Fibroblast of gingiva (primary cell): ENCODE data around the gene CEP85L.

Source experiments
- DNase-seq: peaks from one replicate; pipeline ENCODE4 v3.0.0-alpha.2; 2011; ENCODE audit warnings: low read depth

Gene CEP85L

GRCh38 chr6:118579786-118580185 lies 71.6 kb downstream of the CEP85L start:
- DNase-seq: no peak

GRCh38 chr6:118578617-118579016 lies 72.8 kb downstream of the CEP85L start:
- DNase-seq: no peak

- no peak for DNase-seq
These were observed 73.4 kb downstream of the CEP85L start for GRCh38 chr6:118577972-118578371.

GRCh38 chr6:118574051-118574865 lies 77.1 kb downstream of the CEP85L start:
- DNase-seq: no peak

- no peak for DNase-seq
These were observed 80.3 kb downstream of the CEP85L start for GRCh38 chr6:118571121-118571520.

- DNase-seq: no peak
These were observed 81.9 kb downstream of the CEP85L start for GRCh38 chr6:118569498-118569897.

- no peak for DNase-seq
These were observed 83.4 kb downstream of the CEP85L start for GRCh38 chr6:118567974-118568373.

- no peak for DNase-seq
These were observed 86.0 kb downstream of the CEP85L start for GRCh38 chr6:118565311-118565960.

GRCh38 chr6:118562959-118563358 lies 88.4 kb downstream of the CEP85L start:
- peak; percentile 11 for DNase-seq

GRCh38 chr6:118562248-118562647 lies 89.1 kb downstream of the CEP85L start:
- no peak for DNase-seq

- DNase-seq: no peak
These were observed 91.7 kb downstream of the CEP85L start for GRCh38 chr6:118559659-118560058.

- peak; percentile 23 for DNase-seq
These were observed 92.8 kb downstream of the CEP85L start for GRCh38 chr6:118558464-118559217.

GRCh38 chr6:118554698-118555097 lies 96.7 kb downstream of the CEP85L start:
- no peak for DNase-seq

GRCh38 chr6:118553132-118553531 lies 98.3 kb downstream of the CEP85L start:
- no peak for DNase-seq

- peak; percentile 61 for DNase-seq
These were observed 100.0 kb downstream of the CEP85L start for GRCh38 chr6:118551063-118552053.

- no peak for DNase-seq
These were observed 102.8 kb downstream of the CEP85L start for GRCh38 chr6:118548613-118549012.

GRCh38 chr6:118548136-118548535 lies 103.3 kb downstream of the CEP85L start, which contains the start of gene PLN:
Gene PLN (plus strand): TSS chr6:118548296. CDS start chr6:118558922, 10,626 bp downstream.
- DNase-seq: no peak

- DNase-seq: no peak
These were observed 104.5 kb downstream of the CEP85L start for GRCh38 chr6:118546880-118547218.

GRCh38 chr6:118546164-118546879 lies 105.1 kb downstream of the CEP85L start:
- no peak for DNase-seq

- DNase-seq: no peak
These were observed 107.3 kb downstream of the CEP85L start for GRCh38 chr6:118544105-118544504.
